HCT116 (cell line): ENCODE measurements around the gene ATP2A3.

Source experiments
- EGR1 ChIP-seq: IDR thresholded peaks from 2 replicates; pipeline ENCODE4 v1.6.1; 2012; ENCODE audit warnings: low read depth
- EZH2 ChIP-seq: fragments of 200-600 bp; sonication (generic); IDR thresholded peaks from 2 replicates; pipeline ENCODE4 v1.6.1; 2017; ENCODE audit warnings: antibody characterized with exemption, mixed run types
- POLR2A ChIP-seq: IDR thresholded peaks from 2 replicates; pipeline ENCODE4 v1.7.0; 2011; ENCODE audit warnings: borderline replicate concordance; ENCODE audit not compliant: insufficient read depth, insufficient read length; ENCODE audit errors: extremely low read depth
- TF ChIP-seq, protein P1 (sequence below), 3 experiments: fragments of 200-600 bp in 1 of 3; sonication (generic) in 1 of 3; IDR thresholded peaks in 2 of 3; conservative IDR thresholded peaks in 1 of 3; 2 replicates each; pipeline ENCODE4 v1.5.1; 2012 to 2017; ENCODE audit warnings: low read depth in 2 of 3, low read length in 2 of 3, antibody characterized with exemption in 1 of 3, borderline replicate concordance in 1 of 3, control low read depth in 1 of 3, mild to moderate bottlenecking in 1 of 3, mixed read lengths in 1 of 3, mixed run types in 1 of 3, moderate library complexity in 1 of 3; ENCODE audit not compliant: insufficient read depth in 1 of 3

DNA sequence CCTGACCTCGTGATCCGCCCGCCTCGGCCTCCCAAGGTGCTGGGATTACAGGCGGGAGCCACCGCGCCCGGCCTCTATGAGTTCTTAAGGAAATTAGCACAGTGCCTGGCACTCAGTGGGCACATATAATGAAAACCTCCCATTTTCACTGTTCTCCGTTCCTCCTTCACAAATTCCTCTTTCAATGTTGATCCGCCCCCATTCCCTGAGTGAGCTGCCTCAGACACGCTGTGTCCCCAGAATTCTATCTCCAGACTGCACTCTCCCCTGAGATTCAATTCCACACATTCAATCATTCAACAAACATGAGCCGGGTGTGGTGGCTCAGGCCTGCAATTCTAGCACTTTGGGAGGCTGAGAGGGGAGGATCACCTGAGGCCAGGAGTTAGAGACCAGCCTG lies 55.0 kb downstream of the ATP2A3 start:
- no peak for TF ChIP-seq POLR2A
- TF ChIP-seq, protein P1, sequence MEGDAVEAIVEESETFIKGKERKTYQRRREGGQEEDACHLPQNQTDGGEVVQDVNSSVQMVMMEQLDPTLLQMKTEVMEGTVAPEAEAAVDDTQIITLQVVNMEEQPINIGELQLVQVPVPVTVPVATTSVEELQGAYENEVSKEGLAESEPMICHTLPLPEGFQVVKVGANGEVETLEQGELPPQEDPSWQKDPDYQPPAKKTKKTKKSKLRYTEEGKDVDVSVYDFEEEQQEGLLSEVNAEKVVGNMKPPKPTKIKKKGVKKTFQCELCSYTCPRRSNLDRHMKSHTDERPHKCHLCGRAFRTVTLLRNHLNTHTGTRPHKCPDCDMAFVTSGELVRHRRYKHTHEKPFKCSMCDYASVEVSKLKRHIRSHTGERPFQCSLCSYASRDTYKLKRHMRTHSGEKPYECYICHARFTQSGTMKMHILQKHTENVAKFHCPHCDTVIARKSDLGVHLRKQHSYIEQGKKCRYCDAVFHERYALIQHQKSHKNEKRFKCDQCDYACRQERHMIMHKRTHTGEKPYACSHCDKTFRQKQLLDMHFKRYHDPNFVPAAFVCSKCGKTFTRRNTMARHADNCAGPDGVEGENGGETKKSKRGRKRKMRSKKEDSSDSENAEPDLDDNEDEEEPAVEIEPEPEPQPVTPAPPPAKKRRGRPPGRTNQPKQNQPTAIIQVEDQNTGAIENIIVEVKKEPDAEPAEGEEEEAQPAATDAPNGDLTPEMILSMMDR (IDR thresholded peaks at IDR 0.05 in 2 of 3, conservative IDR thresholded peaks at IDR 0.05 in 1 of 3; ENCODE audit: borderline replicate concordance in 1 of 3, insufficient read depth in 1 of 3, low read depth in 2 of 3, low read length in 2 of 3) = no peak
- no peak for TF ChIP-seq EZH2
- TF ChIP-seq EGR1 = no peak
